Measurements from ENCODE around the gene FRA10AC1. TPM values are rescaled to one million over a fixed set of nuclear protein-coding genes. Genes with fewer than 3 reads are reported as not detected.

Gene FRA10AC1
- total RNA-seq, 1 experiment from 2014 or later = 20.3 TPM

GRCh38 chr10:93678805-93679587, 23.4 kb downstream of the FRA10AC1 start:
- ChIA-PET CTCF (interaction anchor here (0.6 to 1.6 kb wide), 3 partner anchors 84 to 195 kb away, joined by 3 to 6 read pairs (median 3); no protein-coding TSS in a partner anchor), POLR2A (no interaction called here)
- Histone ChIP-seq H3K4me3 (ENCODE audit: low read depth in 2 of 2, low read length in 2 of 2) (no peak overlapping the region), H3K27ac (ENCODE audit: low read length) (no peak overlapping the region), H3K4me1 (ENCODE audit: control insufficient read depth, insufficient read depth, low read length) (no peaks in the 10 kb centered on the region), H3K36me3 (ENCODE audit: control insufficient read depth, insufficient read depth, low read length) (peaks cover 23% of the 10 kb centered on the region), H3K9me3 (ENCODE audit: control insufficient read depth, insufficient read depth, low read depth, low read length) (no peaks in the 10 kb centered on the region), H3K27me3 (ENCODE audit: control insufficient read depth, insufficient read depth, low read length) (no peaks in the 10 kb centered on the region)
- in situ Hi-C loops (cut with HindIII; ENCODE audit: low pct_unique_long_range_greater_than_20kb, low sequenced_read_pairs) (no loop called here), intact Hi-C loops (cut with micrococcal nuclease; ENCODE audit: unreplicated experiment) (no loop called here)
- TF ChIP-seq SIN3A (IDR thresholded peaks at IDR 0.05; ENCODE audit: borderline replicate concordance, insufficient read depth, low read depth, low read length) (no peak), CTCF (IDR thresholded peaks at IDR 0.05) (no peak), TCF7L2 (IDR thresholded peaks at IDR 0.05; ENCODE audit: low read depth, low read length) (no peak), REST (IDR thresholded peaks at IDR 0.05; ENCODE audit: insufficient read depth in 1 of 2, low read depth in 2 of 2, low read length in 1 of 2) (no peak), POLR2AphosphoS5 (IDR thresholded peaks at IDR 0.05; ENCODE audit: low read depth, low read length) (no peak)
- no peak for ATAC-seq
- BruUV-seq (replicated peaks) = no TSS peak
- no peak for DNase-seq (ENCODE audit: low read depth, low spot score)

GRCh38 chr10:93678386-93678785, 24.0 kb downstream of the FRA10AC1 start:
- Histone ChIP-seq H3K36me3 (ENCODE audit: control insufficient read depth, insufficient read depth, low read length) (peaks cover 27% of the 10 kb centered on the region), H3K27me3 (ENCODE audit: control insufficient read depth, insufficient read depth, low read length) (no peaks in the 10 kb centered on the region), H3K9me3 (ENCODE audit: control insufficient read depth, insufficient read depth, low read depth, low read length) (no peaks in the 10 kb centered on the region), H3K4me1 (ENCODE audit: control insufficient read depth, insufficient read depth, low read length) (no peaks in the 10 kb centered on the region), H3K4me3 (ENCODE audit: low read depth in 2 of 2, low read length in 2 of 2) (no peak overlapping the region), H3K27ac (ENCODE audit: low read length) (no peak overlapping the region)
- ChIA-PET CTCF (interaction anchor here (0.6 to 1.6 kb wide), 2 partner anchors 124 to 138 kb away, joined by 3 to 6 read pairs; no protein-coding TSS in a partner anchor), POLR2A (no interaction called here)
- no TSS peak for BruUV-seq (replicated peaks)
- in situ Hi-C loops (cut with HindIII; ENCODE audit: low pct_unique_long_range_greater_than_20kb, low sequenced_read_pairs) = no loop called here
- TF ChIP-seq CTCF (IDR thresholded peaks at IDR 0.05) = no peak
- no peak for TF ChIP-seq REST (IDR thresholded peaks at IDR 0.05; ENCODE audit: insufficient read depth in 1 of 2, low read depth in 2 of 2, low read length in 1 of 2)
- no peak for TF ChIP-seq TCF7L2 (IDR thresholded peaks at IDR 0.05; ENCODE audit: low read depth, low read length)
- no peak for TF ChIP-seq SIN3A (IDR thresholded peaks at IDR 0.05; ENCODE audit: borderline replicate concordance, insufficient read depth, low read depth, low read length)
- TF ChIP-seq POLR2AphosphoS5 (IDR thresholded peaks at IDR 0.05; ENCODE audit: low read depth, low read length) = no peak
- intact Hi-C loops (cut with micrococcal nuclease; ENCODE audit: unreplicated experiment) = no loop called here
- DNase-seq (ENCODE audit: low read depth, low spot score) (no peak), ATAC-seq (no peak)

Measured in Panc1 (cell line).